ENCODE results near the gene MMP7. TPM values are rescaled to one million over a fixed set of nuclear protein-coding genes. Genes with fewer than 3 reads are reported as not detected.

The MMP7 gene
- total RNA-seq, 2 experiments from 2014 or later: not detected

- Histone ChIP-seq H3K4me2 (ENCODE audit: low read length) (no peak overlapping the region), H2AFZ (ENCODE audit: low read length) (no peak overlapping the region), H3K4me3 (ENCODE audit: low read depth, low read length, poor library complexity, severe bottlenecking) (no peak overlapping the region), H4K20me1 (ENCODE audit: insufficient read depth, low read length) (no peaks in the 10 kb centered on the region), H3K9me3 (ENCODE audit: low read length) (no peaks in the 10 kb centered on the region), H3K36me3 (ENCODE audit: insufficient read depth, low read length) (no peaks in the 10 kb centered on the region), H3K4me1 (ENCODE audit: insufficient read depth, low read length, poor library complexity, severe bottlenecking) (peaks cover 19% of the 10 kb centered on the region), H3K79me2 (ENCODE audit: insufficient read depth, low read depth, low read length) (no peaks in the 10 kb centered on the region), H3K27ac (ENCODE audit: low read depth, low read length, poor library complexity, severe bottlenecking) (no peak overlapping the region), H3K9me2 (ENCODE audit: insufficient read depth, low read length) (no peaks in the 10 kb centered on the region)
- intact Hi-C loops (cut with micrococcal nuclease; ENCODE audit: unreplicated experiment): loop anchor here (5.0 kb wide), 1 partner anchor 170 kb away; no protein-coding TSS in a partner anchor
- ChIA-PET CTCF (ENCODE audit: unreplicated experiment) (no interaction called here), POLR2A (interaction anchor here (0.8 to 1.0 kb wide), 2 partner anchors 122 to 181 kb away, joined by 3 read pairs; no protein-coding TSS in a partner anchor)
- BruUV-seq (replicated peaks): no TSS peak
- DNase-seq (ENCODE audit: low spot score): no peak
- TF ChIP-seq EZH2phosphoT487 (IDR thresholded peaks at IDR 0.05; ENCODE audit: borderline replicate concordance, low read depth, low read length) (no peak), CTCF (conservative IDR thresholded peaks at IDR 0.05; ENCODE audit: low read length) (no peak)
These were observed 33.5 kb downstream of the MMP7 start for GRCh38 chr11:102497061-102497460.

DNA sequence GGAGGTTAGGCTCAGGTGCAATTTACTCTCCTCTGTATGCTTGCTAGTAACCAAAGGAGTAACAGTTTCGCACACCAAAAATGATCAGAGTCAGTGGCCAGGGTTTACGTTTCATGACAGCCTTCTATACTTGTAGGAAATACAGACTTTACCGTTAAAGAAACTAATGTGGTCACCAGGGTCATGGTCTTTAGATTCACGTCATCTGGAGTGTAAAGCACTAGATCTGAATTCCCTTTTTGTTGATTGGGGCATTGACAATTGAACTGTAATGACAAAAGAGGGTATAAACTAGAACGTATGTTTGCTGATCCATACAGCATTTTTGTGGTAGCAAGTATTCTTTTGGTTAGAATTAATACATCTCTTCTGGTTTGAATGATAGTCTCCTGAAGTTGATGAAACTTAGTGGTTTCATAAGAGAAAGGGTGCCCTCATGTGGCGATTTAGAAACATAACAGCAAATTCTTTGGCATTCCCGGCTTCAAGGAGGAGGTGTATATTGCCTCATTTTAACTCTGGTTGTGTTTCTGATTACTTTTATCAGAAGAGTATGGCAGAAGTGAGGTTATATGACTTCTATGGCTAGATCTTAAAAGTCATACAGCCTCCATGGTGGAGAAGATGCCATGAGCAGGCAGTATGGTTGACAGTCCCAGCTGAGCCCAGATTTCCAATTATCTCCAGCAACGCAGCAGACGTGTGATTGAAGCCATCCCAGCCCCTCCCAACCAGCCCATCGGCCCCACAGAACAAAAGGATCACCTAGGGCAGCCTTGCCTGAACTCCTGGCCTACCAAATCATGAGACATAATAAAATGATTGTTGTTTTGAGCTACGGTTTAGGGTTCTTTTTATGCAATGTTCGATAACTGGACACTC lies 35.1 kb downstream of the MMP7 start:
- no peaks in the 10 kb centered on the region for H3K9me3 ChIP-seq (ENCODE audit: low read length)
- ChIA-PET POLR2A (interaction anchor here (0.9 to 1.4 kb wide), 10 partner anchors 13 to 206 kb away, joined by 3 to 5 read pairs (median 3); partner anchors contain the start of gene TMEM123), CTCF (ENCODE audit: unreplicated experiment) (interaction anchor here (0.6 to 1.6 kb wide), 3 partner anchors 118 to 199 kb away, joined by 3 to 15 read pairs (median 3); no protein-coding TSS in a partner anchor)
- DNase-seq (ENCODE audit: low spot score): peak; percentile 86
- H3K9me2 ChIP-seq (ENCODE audit: insufficient read depth, low read length): no peaks in the 10 kb centered on the region
- no peaks in the 10 kb centered on the region for H3K79me2 ChIP-seq (ENCODE audit: insufficient read depth, low read depth, low read length)
- H3K4me1 ChIP-seq (ENCODE audit: insufficient read depth, low read length, poor library complexity, severe bottlenecking): peaks cover 19% of the 10 kb centered on the region
- intact Hi-C loops (cut with micrococcal nuclease; ENCODE audit: unreplicated experiment): loop anchor here (1.0 to 5.0 kb wide), 9 partner anchors 43 to 207 kb away; partner anchors contain the start of genes BIRC2 and TMEM123
- no peak for TF ChIP-seq EZH2phosphoT487 (IDR thresholded peaks at IDR 0.05; ENCODE audit: borderline replicate concordance, low read depth, low read length)
- peak; percentile 94 for TF ChIP-seq CTCF (conservative IDR thresholded peaks at IDR 0.05; ENCODE audit: low read length)
- H3K4me3 ChIP-seq (ENCODE audit: low read depth, low read length, poor library complexity, severe bottlenecking): no peak overlapping the region
- peak overlapping the region; percentile 66 for H2AFZ ChIP-seq (ENCODE audit: low read length)
- no peaks in the 10 kb centered on the region for H4K20me1 ChIP-seq (ENCODE audit: insufficient read depth, low read length)
- no peaks in the 10 kb centered on the region for H3K36me3 ChIP-seq (ENCODE audit: insufficient read depth, low read length)
- H3K4me2 ChIP-seq (ENCODE audit: low read length): peak overlapping the region; percentile 43
- H3K27ac ChIP-seq (ENCODE audit: low read depth, low read length, poor library complexity, severe bottlenecking): no peak overlapping the region
- no TSS peak for BruUV-seq (replicated peaks)
